ENCODE measurements around the gene SPDYE3.
"Not testable (repeated sequence)": the region's sequence is repeated elsewhere in the genome, so short reads cannot be mapped to it uniquely, and the experiment has no call there.

SPDYE3 gene

GRCh38 chr7:100307402-100307801, at the start of gene SPDYE3:
SPDYE3 (plus strand) TSS chr7:100307702; CDS start chr7:100307886, 184 bp downstream.
- in situ Hi-C loops (cut with HindIII; ENCODE audit: low sequenced_read_pairs): not testable (repeated sequence)

GRCh38 chr7:100259984-100260383, 47.5 kb upstream of the SPDYE3 start:
- in situ Hi-C loops (cut with HindIII; ENCODE audit: low sequenced_read_pairs): not testable (repeated sequence)

- in situ Hi-C loops (cut with HindIII; ENCODE audit: low sequenced_read_pairs): not testable (repeated sequence)
These were observed 44.6 kb upstream of the SPDYE3 start for GRCh38 chr7:100262896-100263295.

- in situ Hi-C loops (cut with HindIII; ENCODE audit: low sequenced_read_pairs): not testable (repeated sequence)
These were observed 43.3 kb upstream of the SPDYE3 start for GRCh38 chr7:100264223-100264622.

- in situ Hi-C loops (cut with HindIII; ENCODE audit: low sequenced_read_pairs): not testable (repeated sequence)
These were observed 42.8 kb upstream of the SPDYE3 start for GRCh38 chr7:100264669-100265165.

- in situ Hi-C loops (cut with HindIII; ENCODE audit: low sequenced_read_pairs): not testable (repeated sequence)
These were observed 41.7 kb upstream of the SPDYE3 start for GRCh38 chr7:100265851-100266250.

GRCh38 chr7:100266576-100267354, 40.7 kb upstream of the SPDYE3 start:
- in situ Hi-C loops (cut with HindIII; ENCODE audit: low sequenced_read_pairs): no loop called here

- in situ Hi-C loops (cut with HindIII; ENCODE audit: low sequenced_read_pairs): no loop called here
These were observed 39.9 kb upstream of the SPDYE3 start for GRCh38 chr7:100267648-100268047.

GRCh38 chr7:100268882-100269281, 38.6 kb upstream of the SPDYE3 start:
- in situ Hi-C loops (cut with HindIII; ENCODE audit: low sequenced_read_pairs): not testable (repeated sequence)

GRCh38 chr7:100269306-100270045, 38.0 kb upstream of the SPDYE3 start:
- in situ Hi-C loops (cut with HindIII; ENCODE audit: low sequenced_read_pairs): not testable (repeated sequence)

- in situ Hi-C loops (cut with HindIII; ENCODE audit: low sequenced_read_pairs): not testable (repeated sequence)
These were observed 37.2 kb upstream of the SPDYE3 start for GRCh38 chr7:100270046-100270918.

- in situ Hi-C loops (cut with HindIII; ENCODE audit: low sequenced_read_pairs): not testable (repeated sequence)
These were observed 36.4 kb upstream of the SPDYE3 start for GRCh38 chr7:100270941-100271593.

- in situ Hi-C loops (cut with HindIII; ENCODE audit: low sequenced_read_pairs): no loop called here
These were observed 35.6 kb upstream of the SPDYE3 start for GRCh38 chr7:100271716-100272537.

GRCh38 chr7:100272538-100272902, 35.0 kb upstream of the SPDYE3 start:
- in situ Hi-C loops (cut with HindIII; ENCODE audit: low sequenced_read_pairs): not testable (repeated sequence)

GRCh38 chr7:100275120-100275519, 32.4 kb upstream of the SPDYE3 start:
- in situ Hi-C loops (cut with HindIII; ENCODE audit: low sequenced_read_pairs): no loop called here

- in situ Hi-C loops (cut with HindIII; ENCODE audit: low sequenced_read_pairs): not testable (repeated sequence)
These were observed 31.4 kb upstream of the SPDYE3 start for GRCh38 chr7:100276126-100276525.

- in situ Hi-C loops (cut with HindIII; ENCODE audit: low sequenced_read_pairs): not testable (repeated sequence)
These were observed 25.4 kb upstream of the SPDYE3 start for GRCh38 chr7:100282069-100282608.

GRCh38 chr7:100283147-100283546, 24.4 kb upstream of the SPDYE3 start:
- in situ Hi-C loops (cut with HindIII; ENCODE audit: low sequenced_read_pairs): not testable (repeated sequence)
